Fibroblast of peridontal ligament (primary cell): ENCODE data around the gene RHOT1.
A peak's percentile ranks its signal among the peaks of the same experiment; 100 is the strongest.
"Not testable (repeated sequence)": the region's sequence is repeated elsewhere in the genome, so short reads cannot be mapped to it uniquely, and the experiment has no call there.

Source experiments
- DNase-seq: peaks from one replicate; pipeline ENCODE4 v3.0.0-alpha.2; 2010; ENCODE audit errors: extremely low read depth

The RHOT1 gene

GRCh38 chr17:32159586-32160438 lies 17.5 kb downstream of the RHOT1 start:
- no peak for DNase-seq

GRCh38 chr17:32160526-32160925 lies 18.2 kb downstream of the RHOT1 start:
- no peak for DNase-seq

- DNase-seq: no peak
These were observed 18.7 kb downstream of the RHOT1 start for GRCh38 chr17:32161029-32161428.

GRCh38 chr17:32161506-32162365 lies 19.4 kb downstream of the RHOT1 start:
- peak; percentile 68 for DNase-seq

- no peak for DNase-seq
These were observed 32.6 kb downstream of the RHOT1 start for GRCh38 chr17:32174889-32175288.

- not testable (repeated sequence) for DNase-seq
These were observed 36.4 kb downstream of the RHOT1 start for GRCh38 chr17:32178679-32179078.

- not testable (repeated sequence) for DNase-seq
These were observed 36.8 kb downstream of the RHOT1 start for GRCh38 chr17:32179103-32179502.

GRCh38 chr17:32179526-32179925 lies 37.2 kb downstream of the RHOT1 start:
- not testable (repeated sequence) for DNase-seq

- not testable (repeated sequence) for DNase-seq
These were observed 38.0 kb downstream of the RHOT1 start for GRCh38 chr17:32180262-32180661.

GRCh38 chr17:32185875-32186274 lies 43.6 kb downstream of the RHOT1 start:
- peak; percentile 25 for DNase-seq

GRCh38 chr17:32187271-32187670 lies 45.0 kb downstream of the RHOT1 start:
- DNase-seq: no peak

- no peak for DNase-seq
These were observed 47.0 kb downstream of the RHOT1 start for GRCh38 chr17:32189343-32189742.

GRCh38 chr17:32191306-32191705 lies 49.0 kb downstream of the RHOT1 start:
- peak; percentile 74 for DNase-seq

- peak; percentile 69 for DNase-seq
These were observed 50.1 kb downstream of the RHOT1 start for GRCh38 chr17:32192379-32192778.

GRCh38 chr17:32197987-32198386 lies 55.7 kb downstream of the RHOT1 start:
- DNase-seq: no peak

GRCh38 chr17:32206861-32207260 lies 64.6 kb downstream of the RHOT1 start:
- DNase-seq: peak; percentile 81

GRCh38 chr17:32208436-32208835 lies 66.1 kb downstream of the RHOT1 start:
- no peak for DNase-seq

GRCh38 chr17:32209608-32210007 lies 67.3 kb downstream of the RHOT1 start:
- no peak for DNase-seq

GRCh38 chr17:32211671-32212070 lies 69.4 kb downstream of the RHOT1 start:
- DNase-seq: no peak

GRCh38 chr17:32215696-32216095 lies 73.4 kb downstream of the RHOT1 start:
- peak; percentile 24 for DNase-seq

GRCh38 chr17:32222621-32223020 lies 80.3 kb downstream of the RHOT1 start:
- DNase-seq: no peak

- DNase-seq: no peak
These were observed 81.4 kb downstream of the RHOT1 start for GRCh38 chr17:32223703-32224102.

- DNase-seq: no peak
These were observed 84.6 kb downstream of the RHOT1 start for GRCh38 chr17:32226886-32227285.
